ENCODE results near the gene DDX55. TPM values are rescaled to one million over a fixed set of nuclear protein-coding genes. Genes with fewer than 3 reads are reported as not detected.

DDX55 gene
- total and polyA plus RNA-seq, 2 experiments from 2014 or later = 15.2 to 16.1 TPM

GRCh38 chr12:123614531-123614930 is 12.6 kb downstream of the DDX55 start:
- DNase-seq (ENCODE audit: low read depth in 1 of 2, low spot score in 1 of 2) = peak in 1 of 2 donors; percentile 73
- Histone ChIP-seq H3K9me3 (ENCODE audit: low read depth) (no peaks in the 10 kb centered on the region), H3K4me1 (ENCODE audit: low read depth) (no peaks in the 10 kb centered on the region), H3K27ac (no peak overlapping the region), H3K27me3 (no peaks in the 10 kb centered on the region), H3K36me3 (peaks cover 73% of the 10 kb centered on the region), H3K4me3 (no peak overlapping the region)
- no peak for TF ChIP-seq CTCF (IDR thresholded peaks at IDR 0.05; ENCODE audit: low read depth, low read length)

- TF ChIP-seq CTCF (IDR thresholded peaks at IDR 0.05; ENCODE audit: low read depth, low read length) = no peak
- H3K4me3 ChIP-seq = no peak overlapping the region
- no peak overlapping the region for H3K27ac ChIP-seq
- DNase-seq (ENCODE audit: low read depth in 1 of 2, low spot score in 1 of 2) = no peak
- H3K36me3 ChIP-seq = peaks cover 72% of the 10 kb centered on the region
- no peaks in the 10 kb centered on the region for H3K27me3 ChIP-seq
- no peaks in the 10 kb centered on the region for H3K4me1 ChIP-seq (ENCODE audit: low read depth)
- no peaks in the 10 kb centered on the region for H3K9me3 ChIP-seq (ENCODE audit: low read depth)
These were observed 15.2 kb downstream of the DDX55 start for GRCh38 chr12:123617144-123617543.

- H3K27ac ChIP-seq = no peak overlapping the region
- H3K4me3 ChIP-seq = no peak overlapping the region
- TF ChIP-seq CTCF (IDR thresholded peaks at IDR 0.05; ENCODE audit: low read depth, low read length) = no peak
- H3K4me1 ChIP-seq (ENCODE audit: low read depth) = no peaks in the 10 kb centered on the region
- peaks cover 73% of the 10 kb centered on the region for H3K36me3 ChIP-seq
- H3K27me3 ChIP-seq = no peaks in the 10 kb centered on the region
- DNase-seq (ENCODE audit: low read depth in 1 of 2, low spot score in 1 of 2) = no peak
- no peaks in the 10 kb centered on the region for H3K9me3 ChIP-seq (ENCODE audit: low read depth)
These were observed 15.7 kb downstream of the DDX55 start for GRCh38 chr12:123617580-123617979.

GRCh38 chr12:123621101-123621500 is 19.2 kb downstream of the DDX55 start:
- no peak for DNase-seq (ENCODE audit: low read depth in 1 of 2, low spot score in 1 of 2)
- Histone ChIP-seq H3K4me3 (no peak overlapping the region), H3K9me3 (ENCODE audit: low read depth) (no peaks in the 10 kb centered on the region), H3K27ac (no peak overlapping the region), H3K27me3 (no peaks in the 10 kb centered on the region), H3K4me1 (ENCODE audit: low read depth) (no peaks in the 10 kb centered on the region), H3K36me3 (peaks cover 64% of the 10 kb centered on the region)
- TF ChIP-seq CTCF (IDR thresholded peaks at IDR 0.05; ENCODE audit: low read depth, low read length) = no peak

- no peak for TF ChIP-seq CTCF (IDR thresholded peaks at IDR 0.05; ENCODE audit: low read depth, low read length)
- Histone ChIP-seq H3K4me3 (no peak overlapping the region), H3K9me3 (ENCODE audit: low read depth) (no peaks in the 10 kb centered on the region), H3K4me1 (ENCODE audit: low read depth) (no peaks in the 10 kb centered on the region), H3K36me3 (peaks cover 65% of the 10 kb centered on the region), H3K27me3 (no peaks in the 10 kb centered on the region), H3K27ac (no peak overlapping the region)
- DNase-seq (ENCODE audit: low read depth in 1 of 2, low spot score in 1 of 2) = no peak
These were observed 20.0 kb downstream of the DDX55 start for GRCh38 chr12:123621619-123622530.

Measured in cardiac muscle cell (in vitro differentiated cells and primary cell).